OCI-LY1 (cell line): Measurements from ENCODE around the gene MCUB.
A peak's percentile ranks its signal among the peaks of the same experiment; 100 is the strongest.

Experiments
- H2AFZ ChIP-seq: fragments of 200-600 bp; sonication (generic), shearing (Covaris generic); 2 replicates; pipeline ENCODE4 v1.6.0; 2014; ENCODE audit warnings: antibody characterized with exemption, mild to moderate bottlenecking, low read length
- H3F3A ChIP-seq: fragments of 200-600 bp; sonication (generic), shearing (Covaris generic); 2 replicates; pipeline ENCODE4 v1.6.0; 2014; ENCODE audit warnings: mild to moderate bottlenecking, antibody characterized with exemption, low read length, moderate library complexity; ENCODE audit not compliant: insufficient read depth
- H3K27ac ChIP-seq: fragments of 200-600 bp; sonication (generic); 2 replicates; pipeline ENCODE4 v1.5.1; 2014; ENCODE audit warnings: low read length, mixed run types, mild to moderate bottlenecking, low read depth; ENCODE audit not compliant: poor library complexity, severe bottlenecking
- H3K27me3 ChIP-seq: fragments of 200-600 bp; sonication (generic); 2 replicates; pipeline ENCODE4 v1.6.0; 2014; ENCODE audit warnings: antibody characterized with exemption, mild to moderate bottlenecking, low read length, moderate library complexity; ENCODE audit not compliant: insufficient read depth
- H3K36me3 ChIP-seq: fragments of 200-600 bp; sonication (generic); 2 replicates; pipeline ENCODE4 v1.6.1; 2014; ENCODE audit warnings: mild to moderate bottlenecking, antibody characterized with exemption, low read length, moderate library complexity, mixed read lengths; ENCODE audit not compliant: insufficient read depth
- H3K4me1 ChIP-seq: fragments of 200-600 bp; sonication (generic); 2 replicates; pipeline ENCODE4 v1.5.1; 2014; ENCODE audit warnings: mild to moderate bottlenecking, low read length, moderate library complexity; ENCODE audit not compliant: insufficient read depth, severe bottlenecking
- H3K4me2 ChIP-seq: fragments of 200-600 bp; sonication (generic), shearing (Covaris generic); 2 replicates; pipeline ENCODE4 v1.6.1; 2014; ENCODE audit warnings: low read length
- H3K4me3 ChIP-seq: fragments of 200-600 bp; sonication (generic); 2 replicates; pipeline ENCODE4 v1.5.1; 2014; ENCODE audit warnings: low read length, low read depth, mild to moderate bottlenecking, mixed read lengths; ENCODE audit not compliant: poor library complexity, severe bottlenecking
- H3K79me2 ChIP-seq: fragments of 200-600 bp; shearing (Covaris generic); 2 replicates; pipeline ENCODE4 v1.6.1; 2016; ENCODE audit warnings: mixed run types, low read length, mixed read lengths; ENCODE audit not compliant: insufficient read depth
- H3K9ac ChIP-seq: fragments of 200-600 bp; sonication (generic), shearing (Covaris generic); 2 replicates; pipeline ENCODE4 v1.6.1; 2014; ENCODE audit warnings: mild to moderate bottlenecking, low read length, mixed read lengths
- H3K9me2 ChIP-seq: fragments of 200-600 bp; sonication (generic), shearing (Covaris generic); 2 replicates; pipeline ENCODE4 v1.6.1; 2014; ENCODE audit warnings: low read depth, mild to moderate bottlenecking, low read length, mixed read lengths
- H3K9me3 ChIP-seq: fragments of 200-600 bp; shearing (Covaris generic); 2 replicates; pipeline ENCODE4 v1.6.1; 2014; ENCODE audit warnings: low read length, mixed read lengths
- H4K20me1 ChIP-seq: fragments of 200-600 bp; sonication (generic), shearing (Covaris generic); 2 replicates; pipeline ENCODE4 v1.6.0; 2016; ENCODE audit warnings: mild to moderate bottlenecking, low read length; ENCODE audit not compliant: insufficient read depth
- CTCF ChIP-seq: fragments of 200-600 bp; sonication (generic), shearing (Covaris generic); IDR thresholded peaks from 2 replicates; pipeline ENCODE4 v1.5.1; 2017; ENCODE audit warnings: mild to moderate bottlenecking, antibody characterized with exemption, low read length, moderate library complexity, mixed read lengths
- EZH2 ChIP-seq: fragments of 200-600 bp; sonication (generic), shearing (Covaris generic); IDR thresholded peaks from 2 replicates; pipeline ENCODE4 v1.8.0; 2017; ENCODE audit warnings: borderline replicate concordance, mixed run types, mild to moderate bottlenecking, antibody characterized with exemption, low read length, moderate library complexity, mixed read lengths

The MCUB gene

GRCh38 chr4:109699553-109700225 lies 139.6 kb downstream of the MCUB start:
- no peak overlapping the region for H3K4me3 ChIP-seq
- no peak for TF ChIP-seq EZH2
- TF ChIP-seq CTCF, result no peak
- H3K9me2 ChIP-seq, result no peaks in the 10 kb centered on the region
- H3F3A ChIP-seq, result no peaks in the 10 kb centered on the region
- peaks cover 18% of the 10 kb centered on the region for H3K4me1 ChIP-seq
- H3K9ac ChIP-seq, result no peak overlapping the region
- no peak overlapping the region for H3K27ac ChIP-seq
- H3K27me3 ChIP-seq, result no peaks in the 10 kb centered on the region
- peaks cover 12% of the 10 kb centered on the region; the same call in 1 of the 2 replicates for H3K36me3 ChIP-seq
- H4K20me1 ChIP-seq, result no peaks in the 10 kb centered on the region
- no peak overlapping the region for H2AFZ ChIP-seq
- H3K4me2 ChIP-seq, result no peak overlapping the region
- no peaks in the 10 kb centered on the region for H3K9me3 ChIP-seq
- no peaks in the 10 kb centered on the region for H3K79me2 ChIP-seq

GRCh38 chr4:109701566-109702410 lies 141.7 kb downstream of the MCUB start:
- peak overlapping the region; percentile 1 for H3K27ac ChIP-seq
- H2AFZ ChIP-seq, result no peak overlapping the region; the same call in 1 of the 2 replicates
- no peaks in the 10 kb centered on the region for H3K9me2 ChIP-seq
- peaks cover 18% of the 10 kb centered on the region for H3K4me1 ChIP-seq
- no peaks in the 10 kb centered on the region for H4K20me1 ChIP-seq
- H3K4me2 ChIP-seq, result peak overlapping the region; percentile 68
- no peak for TF ChIP-seq CTCF
- TF ChIP-seq EZH2, result no peak
- H3K9me3 ChIP-seq, result no peaks in the 10 kb centered on the region
- peak overlapping the region; percentile 63 for H3K9ac ChIP-seq
- H3K27me3 ChIP-seq, result no peaks in the 10 kb centered on the region
- no peaks in the 10 kb centered on the region for H3K79me2 ChIP-seq
- H3K4me3 ChIP-seq, result peak overlapping the region; percentile 75
- H3K36me3 ChIP-seq, result 0 out of 2 replicates have a peak, but pooled peaks cover 6% of the 10 kb centered on the region
- no peaks in the 10 kb centered on the region for H3F3A ChIP-seq

GRCh38 chr4:109702950-109703663 lies 143.1 kb downstream of the MCUB start, which contains the start of gene CASP6:
CASP6 (minus strand) TSS chr4:109703445; CDS start chr4:109703395, 50 bp downstream.
- Histone ChIP-seq H3K9me3 (no peaks in the 10 kb centered on the region), H3K9me2 (no peaks in the 10 kb centered on the region), H3K4me3 (peak within 1 kb of the TSS; percentile 75), H3K4me1 (peaks cover 18% of the 10 kb centered on the region), H2AFZ (peak within 1 kb of the TSS; percentile 15; the same call in 1 of the 2 replicates), H3K36me3 (no peaks in the 10 kb centered on the region), H3F3A (no peaks in the 10 kb centered on the region), H3K79me2 (no peaks in the 10 kb centered on the region), H3K27me3 (no peaks in the 10 kb centered on the region), H4K20me1 (no peaks in the 10 kb centered on the region), H3K9ac (peak within 1 kb of the TSS; percentile 63), H3K27ac (peak within 1 kb of the TSS; percentile 1), H3K4me2 (peak within 1 kb of the TSS; percentile 68)
- TF ChIP-seq EZH2, result no peak
- peak; percentile 75 for TF ChIP-seq CTCF
